Midbrain (tissue), 1 donor: ENCODE measurements around the gene MRPL36.
"Not testable (repeated sequence)": the region's sequence is repeated elsewhere in the genome, so short reads cannot be mapped to it uniquely, and the experiment has no call there.

Experiments
- DNase-seq: peaks from one replicate; lab custom pipeline; 2025; lab: John Stamatoyannopoulos, UW

The MRPL36 gene

GRCh38 chr5:1796371-1797102 lies 3.1 kb downstream of the MRPL36 start:
- no peak for DNase-seq

- no peak for DNase-seq
These were observed 3.7 kb downstream of the MRPL36 start for GRCh38 chr5:1795931-1796330.

- DNase-seq, result no peak
These were observed 4.1 kb downstream of the MRPL36 start for GRCh38 chr5:1795506-1795905.

- no peak for DNase-seq
These were observed 4.7 kb downstream of the MRPL36 start for GRCh38 chr5:1794901-1795290.

- DNase-seq, result no peak
These were observed 5.4 kb downstream of the MRPL36 start for GRCh38 chr5:1793966-1794900.

- no peak for DNase-seq
These were observed 6.3 kb downstream of the MRPL36 start for GRCh38 chr5:1793301-1793740.

- no peak for DNase-seq
These were observed 6.8 kb downstream of the MRPL36 start for GRCh38 chr5:1792842-1793266.

- no peak for DNase-seq
These were observed 8.5 kb downstream of the MRPL36 start for GRCh38 chr5:1791176-1791575.

GRCh38 chr5:1789834-1790471 lies 9.7 kb downstream of the MRPL36 start:
- no peak for DNase-seq

GRCh38 chr5:1789438-1789833 lies 10.2 kb downstream of the MRPL36 start:
- not testable (repeated sequence) for DNase-seq

- DNase-seq, result no peak
These were observed 10.8 kb downstream of the MRPL36 start for GRCh38 chr5:1788828-1789227.

GRCh38 chr5:1788200-1788599 lies 11.4 kb downstream of the MRPL36 start:
- no peak for DNase-seq

GRCh38 chr5:1787472-1788047 lies 12.1 kb downstream of the MRPL36 start:
- DNase-seq, result no peak

GRCh38 chr5:1786621-1787471 lies 12.8 kb downstream of the MRPL36 start:
- DNase-seq, result no peak

GRCh38 chr5:1785984-1786383 lies 13.7 kb downstream of the MRPL36 start:
- DNase-seq, result no peak

GRCh38 chr5:1785062-1785461 lies 14.6 kb downstream of the MRPL36 start:
- no peak for DNase-seq

- no peak for DNase-seq
These were observed 15.2 kb downstream of the MRPL36 start for GRCh38 chr5:1784197-1785050.

GRCh38 chr5:1783216-1783554 lies 16.5 kb downstream of the MRPL36 start:
- no peak for DNase-seq

- DNase-seq, result no peak
These were observed 17.0 kb downstream of the MRPL36 start for GRCh38 chr5:1782385-1783215.
